Panc1 (cell line): ENCODE measurements around the gene INTS1. TPM values are rescaled to one million over a fixed set of nuclear protein-coding genes. Genes with fewer than 3 reads are reported as not detected.

Source experiments
- ATAC-seq: fragments of 200-7000 bp; cut with Tn5 transposase; 2 replicates; pipeline ENCODE4 v1.9.1; 2020; ENCODE audit warnings: mild to moderate bottlenecking, moderate library complexity
- BruUV-seq: library from RNA; stranded (reverse); fragments of 400-500 nt; replicated peaks from 2 replicates; lab custom pipeline; 2021; lab: Mats Ljungman, UMichigan
- CTCF ChIA-PET: fragments of 300-600 bp; sonication (Branson Sonifier 250); formaldehyde crosslinking; loops from one replicate; lab custom pipeline; 2022; ENCODE audit warnings: antibody characterized with exemption; lab: Charles Lee
- POLR2A ChIA-PET: fragments of 300-600 bp; sonication (Branson Sonifier 250); formaldehyde crosslinking; loops from one replicate; lab custom pipeline; 2022; ENCODE audit warnings: antibody characterized with exemption; lab: Charles Lee
- DNase-seq: peaks from one replicate; pipeline ENCODE4 v3.0.0-alpha.2; 2010; ENCODE audit warnings: low read depth, low spot score
- H3K27ac ChIP-seq: 2 replicates; pipeline ENCODE4 v1.5.1; 2011; ENCODE audit warnings: mild to moderate bottlenecking, low read length, inconsistent platforms
- H3K27me3 ChIP-seq: fragments of 200-500 bp; sonication (Bioruptor generic); 2 replicates; pipeline ENCODE4 v1.6.0; 2014; ENCODE audit warnings: low read length, inconsistent platforms; ENCODE audit not compliant: control insufficient read depth, insufficient read depth
- H3K36me3 ChIP-seq: fragments of 200-500 bp; sonication (Bioruptor generic); 2 replicates; pipeline ENCODE4 v1.5.1; 2014; ENCODE audit warnings: inconsistent platforms, mild to moderate bottlenecking, low read length, moderate library complexity; ENCODE audit not compliant: control insufficient read depth, insufficient read depth
- H3K4me1 ChIP-seq: 2 replicates; pipeline ENCODE4 v1.5.1; 2011; ENCODE audit warnings: inconsistent platforms, mild to moderate bottlenecking, low read length, moderate library complexity; ENCODE audit not compliant: control insufficient read depth, insufficient read depth
- H3K4me3 ChIP-seq, 2 experiments: 2 replicates each; pipeline ENCODE4 v1.5.1; 2011 to 2012; ENCODE audit warnings: low read depth in 2 of 2, low read length in 2 of 2, mild to moderate bottlenecking in 2 of 2, inconsistent platforms in 1 of 2, moderate library complexity in 1 of 2
- H3K9me3 ChIP-seq: fragments of 200-500 bp; sonication (Bioruptor generic); 2 replicates; pipeline ENCODE4 v1.5.1; 2014; ENCODE audit warnings: low read depth, mild to moderate bottlenecking, inconsistent platforms, low read length, moderate library complexity; ENCODE audit not compliant: control insufficient read depth, insufficient read depth
- CTCF ChIP-seq: fragments of 450-650 bp; IDR thresholded peaks from 2 replicates; pipeline ENCODE4 v1.5.1; 2017; ENCODE audit warnings: mild to moderate bottlenecking
- POLR2AphosphoS5 ChIP-seq: IDR thresholded peaks from 2 replicates; pipeline ENCODE4 v1.6.1; 2012; ENCODE audit warnings: mild to moderate bottlenecking, low read depth, low read length, moderate library complexity
- REST ChIP-seq, 2 experiments: IDR thresholded peaks; 2 replicates each; pipeline ENCODE4 v1.6.1; 2011 to 2012; ENCODE audit warnings: low read depth in 2 of 2, control low read depth in 1 of 2, low read length in 1 of 2, mild to moderate bottlenecking in 1 of 2, moderate library complexity in 1 of 2; ENCODE audit not compliant: insufficient read depth in 1 of 2
- SIN3A ChIP-seq: IDR thresholded peaks from 2 replicates; pipeline ENCODE4 v1.6.1; 2012; ENCODE audit warnings: low read depth, mild to moderate bottlenecking, low read length, moderate library complexity, borderline replicate concordance; ENCODE audit not compliant: insufficient read depth
- TCF7L2 ChIP-seq: IDR thresholded peaks from 2 replicates; pipeline ENCODE4 v1.6.1; 2011; ENCODE audit warnings: mild to moderate bottlenecking, low read depth, low read length, inconsistent platforms
- in situ Hi-C: cut with HindIII; loops from 2 replicates; pipeline ENCODE4 v1.10.0; 2016; ENCODE audit warnings: low sequenced_read_pairs, low pct_unique_long_range_greater_than_20kb
- intact Hi-C: fragments of 100-400 bp; cut with micrococcal nuclease; formaldehyde crosslinking; loops from one replicate; pipeline ENCODE4 v1.10.0; 2022; ENCODE audit not compliant: unreplicated experiment
- total RNA-seq: library from RNA; stranded (reverse); gene quantifications from one replicate; pipeline ENCODE4 v1.2.1, GENCODE V29; 2021; ENCODE audit not compliant: unreplicated experiment

The INTS1 gene
- total RNA-seq, 1 experiment from 2014 or later = 173 TPM

GRCh38 chr7:1544896-1545416 is 40.8 kb upstream of the INTS1 start:
- intact Hi-C loops = no loop called here
- H3K4me1 ChIP-seq = peaks cover 53% of the 10 kb centered on the region
- POLR2A ChIA-PET = no interaction called here

More at GRCh38 chr7:1544896-1545416, 40.8 kb upstream of the INTS1 start:
- DNase-seq = no peak
- no peaks in the 10 kb centered on the region for H3K27me3 ChIP-seq
- in situ Hi-C loops = no loop called here
- peak overlapping the region; percentile 78 for H3K27ac ChIP-seq
- no peak overlapping the region for H3K4me3 ChIP-seq
- peak; percentile 6 for ATAC-seq
- TF ChIP-seq CTCF (no peak), POLR2AphosphoS5 (no peak), SIN3A (no peak), REST (IDR thresholded peaks at IDR 0.05; ENCODE audit: insufficient read depth in 1 of 2, low read depth in 2 of 2, low read length in 1 of 2) (no peak), TCF7L2 (no peak)
- no TSS peak for BruUV-seq
- no peaks in the 10 kb centered on the region for H3K9me3 ChIP-seq
- CTCF ChIA-PET = interaction anchor here (0.6 to 0.7 kb wide), 3 partner anchors 18 to 129 kb away, joined by 3 to 4 read pairs (median 3); no protein-coding TSS in a partner anchor
- no peaks in the 10 kb centered on the region; the same call in 1 of the 2 replicates for H3K36me3 ChIP-seq
